GM18870 (cell line): ENCODE results near the gene ADIRF.
"Not testable (repeated sequence)": the region's sequence is repeated elsewhere in the genome, so short reads cannot be mapped to it uniquely, and the experiment has no call there.

ENCODE experiments used
- ATAC-seq: cut with Tn5 transposase; IDR thresholded peaks from one replicate; pipeline ENCODE4 v1.9.1; 2021; ENCODE audit warnings: moderate library complexity; ENCODE audit not compliant: unreplicated experiment

ADIRF gene

GRCh38 chr10:86976362-86977056 lies 8.2 kb downstream of the ADIRF start:
- no peak for ATAC-seq

- not testable (repeated sequence) for ATAC-seq
Measured at GRCh38 chr10:86978457-86978856, 10.2 kb downstream of the ADIRF start.

GRCh38 chr10:86979296-86979818 lies 11.1 kb downstream of the ADIRF start:
- no peak for ATAC-seq

GRCh38 chr10:86979977-86980448 lies 11.7 kb downstream of the ADIRF start:
- no peak for ATAC-seq

GRCh38 chr10:86981020-86981419 lies 12.7 kb downstream of the ADIRF start:
- not testable (repeated sequence) for ATAC-seq

GRCh38 chr10:86981716-86982115 lies 13.4 kb downstream of the ADIRF start:
- ATAC-seq = no peak

GRCh38 chr10:86984498-86984897 lies 16.2 kb downstream of the ADIRF start:
- not testable (repeated sequence) for ATAC-seq

GRCh38 chr10:86988520-86988919 lies 20.2 kb downstream of the ADIRF start:
- ATAC-seq = no peak

GRCh38 chr10:86991362-86991761 lies 23.1 kb downstream of the ADIRF start:
- ATAC-seq = not testable (repeated sequence)

- ATAC-seq = no peak
Measured at GRCh38 chr10:86992456-86992855, 24.2 kb downstream of the ADIRF start.

GRCh38 chr10:86992929-86993328 lies 24.6 kb downstream of the ADIRF start:
- no peak for ATAC-seq

- ATAC-seq = not testable (repeated sequence)
Measured at GRCh38 chr10:86999802-87000403, 31.6 kb downstream of the ADIRF start.

GRCh38 chr10:87000491-87000890 lies 32.2 kb downstream of the ADIRF start:
- ATAC-seq = no peak

- not testable (repeated sequence) for ATAC-seq
Measured at GRCh38 chr10:87007124-87007523, 38.8 kb downstream of the ADIRF start.

GRCh38 chr10:87007674-87008073 lies 39.4 kb downstream of the ADIRF start:
- ATAC-seq = not testable (repeated sequence)

GRCh38 chr10:87008303-87008702 lies 40.0 kb downstream of the ADIRF start:
- not testable (repeated sequence) for ATAC-seq

- not testable (repeated sequence) for ATAC-seq
Measured at GRCh38 chr10:87009134-87009696, 40.9 kb downstream of the ADIRF start.

GRCh38 chr10:87013528-87013927 lies 45.2 kb downstream of the ADIRF start:
- not testable (repeated sequence) for ATAC-seq

GRCh38 chr10:87014986-87015716 lies 46.9 kb downstream of the ADIRF start:
- not testable (repeated sequence) for ATAC-seq

GRCh38 chr10:87018127-87018526 lies 49.8 kb downstream of the ADIRF start:
- ATAC-seq = not testable (repeated sequence)

GRCh38 chr10:87019066-87019465 lies 50.8 kb downstream of the ADIRF start:
- not testable (repeated sequence) for ATAC-seq
